GM19463 (cell line): ENCODE results near the gene UBAP1L.
"Not testable (repeated sequence)": the region's sequence is repeated elsewhere in the genome, so short reads cannot be mapped to it uniquely, and the experiment has no call there.

Source experiments
- ATAC-seq: cut with Tn5 transposase; IDR thresholded peaks from one replicate; pipeline ENCODE4 v1.9.1; 2021; ENCODE audit warnings: mild to moderate bottlenecking, moderate library complexity; ENCODE audit not compliant: unreplicated experiment

Gene UBAP1L

DNA sequence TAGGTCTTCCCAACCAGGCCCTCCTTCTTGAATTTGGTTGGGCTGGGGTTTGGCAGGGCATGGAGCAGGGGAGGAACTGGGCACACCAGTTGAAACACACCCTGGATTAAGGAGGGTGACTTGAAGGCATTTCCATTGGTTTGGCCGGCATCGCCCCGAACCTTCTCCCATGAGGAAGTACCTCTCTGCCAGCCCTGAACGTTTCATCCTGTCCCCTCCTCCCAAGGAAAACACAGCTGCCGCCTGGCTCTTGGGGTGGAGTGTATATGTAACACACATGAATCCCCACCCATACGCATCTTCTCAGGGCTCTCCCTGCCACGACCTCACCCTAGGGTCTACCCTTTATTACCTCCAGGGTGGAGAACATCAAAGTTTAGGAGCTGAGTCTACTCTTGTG, 14.6 kb downstream of the UBAP1L start:
- ATAC-seq, result no peak

GRCh38 chr15:65099801-65100200, 15.2 kb downstream of the UBAP1L start:
- not testable (repeated sequence) for ATAC-seq

GRCh38 chr15:65099336-65099735, 15.7 kb downstream of the UBAP1L start:
- no peak for ATAC-seq

DNA sequence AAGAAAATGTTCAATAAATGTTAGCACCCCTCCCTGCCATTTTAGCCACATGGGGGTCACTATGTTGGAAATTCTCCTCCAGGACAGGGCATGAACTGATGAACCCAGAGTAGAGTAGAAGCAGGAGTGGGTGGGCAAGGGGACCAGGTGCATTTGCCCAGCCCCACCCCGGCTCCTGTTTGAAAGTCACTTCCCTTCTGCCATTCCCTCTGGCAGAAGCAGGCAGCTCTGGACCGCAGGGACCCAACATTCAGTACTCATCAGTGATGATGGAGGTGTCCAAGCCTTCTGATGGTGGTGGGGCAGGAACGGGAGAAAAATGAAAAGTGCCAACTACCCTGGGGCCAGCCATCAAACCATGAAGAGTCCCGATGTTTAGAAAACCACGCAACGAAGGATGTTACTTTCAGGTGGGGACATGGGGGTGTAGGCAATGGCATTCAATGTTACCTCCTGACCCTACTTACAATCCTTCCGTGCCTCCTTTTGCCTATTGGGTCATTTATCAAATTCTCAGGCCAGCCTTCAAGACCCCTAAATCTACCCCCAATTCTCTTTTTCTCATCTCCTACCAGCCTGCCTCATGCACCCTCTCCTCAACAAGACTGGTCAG, 17.2 kb downstream of the UBAP1L start:
- ATAC-seq, result no peak

DNA sequence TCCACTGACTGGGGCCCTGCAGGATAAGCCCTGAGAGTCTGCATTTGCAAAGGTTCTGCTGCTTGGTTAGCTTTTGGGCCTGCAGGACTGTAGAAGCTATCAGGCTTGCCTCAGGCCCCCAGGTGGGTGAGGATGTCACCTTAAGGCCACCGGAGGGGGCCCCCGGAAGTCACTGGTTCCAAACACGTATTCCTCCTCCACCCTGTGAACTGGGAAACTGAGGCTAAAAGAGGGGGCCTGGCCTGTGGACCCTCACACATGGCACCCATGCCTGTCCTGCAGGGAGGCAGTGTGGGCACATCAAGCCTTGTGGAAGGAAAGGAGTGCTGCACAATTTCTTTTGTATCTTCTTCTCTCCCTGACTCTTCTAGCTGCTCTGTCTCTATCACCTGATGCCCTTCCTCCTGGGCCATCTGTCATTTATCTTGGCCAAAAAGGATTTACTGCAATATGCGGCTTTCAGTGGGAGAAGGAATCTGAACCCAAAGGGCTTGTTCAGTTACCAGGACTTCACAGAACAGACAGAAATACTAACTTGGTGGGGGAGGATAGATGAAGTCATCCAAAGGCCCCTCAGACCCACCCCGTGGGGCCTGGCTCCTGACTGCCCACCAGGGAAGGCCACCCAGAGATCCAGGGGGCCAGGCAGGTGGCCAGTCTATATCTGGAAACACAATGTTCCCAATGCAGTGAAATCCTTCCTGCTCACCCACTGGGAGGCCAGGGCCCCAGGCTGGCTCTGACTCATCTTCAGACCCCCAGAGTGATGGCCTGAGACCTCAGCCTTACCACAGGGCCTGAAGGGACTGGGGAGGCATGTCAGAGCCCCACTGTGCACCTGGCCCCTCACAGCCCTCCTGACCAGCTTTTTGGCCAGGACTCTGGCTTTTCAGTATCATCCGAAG, 18.3 kb downstream of the UBAP1L start:
- no peak for ATAC-seq

DNA sequence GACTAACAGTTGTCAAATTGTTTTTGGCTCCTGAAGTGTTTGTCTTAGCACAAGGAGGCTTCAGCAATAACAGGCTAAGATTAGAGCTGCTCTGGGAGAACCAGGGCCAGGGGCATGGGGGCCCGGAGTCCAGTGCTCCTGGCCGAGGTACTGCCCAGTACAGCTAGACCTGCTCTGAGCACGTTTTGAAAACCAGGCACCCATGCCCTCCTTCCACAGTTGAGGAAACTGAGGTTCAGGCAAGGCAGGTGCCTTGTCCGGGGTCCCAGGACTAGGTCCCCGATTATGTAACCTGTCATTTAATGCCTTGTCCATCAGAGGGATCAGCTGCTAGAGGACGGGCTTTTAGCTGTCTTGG, 19.3 kb downstream of the UBAP1L start:
- no peak for ATAC-seq

DNA sequence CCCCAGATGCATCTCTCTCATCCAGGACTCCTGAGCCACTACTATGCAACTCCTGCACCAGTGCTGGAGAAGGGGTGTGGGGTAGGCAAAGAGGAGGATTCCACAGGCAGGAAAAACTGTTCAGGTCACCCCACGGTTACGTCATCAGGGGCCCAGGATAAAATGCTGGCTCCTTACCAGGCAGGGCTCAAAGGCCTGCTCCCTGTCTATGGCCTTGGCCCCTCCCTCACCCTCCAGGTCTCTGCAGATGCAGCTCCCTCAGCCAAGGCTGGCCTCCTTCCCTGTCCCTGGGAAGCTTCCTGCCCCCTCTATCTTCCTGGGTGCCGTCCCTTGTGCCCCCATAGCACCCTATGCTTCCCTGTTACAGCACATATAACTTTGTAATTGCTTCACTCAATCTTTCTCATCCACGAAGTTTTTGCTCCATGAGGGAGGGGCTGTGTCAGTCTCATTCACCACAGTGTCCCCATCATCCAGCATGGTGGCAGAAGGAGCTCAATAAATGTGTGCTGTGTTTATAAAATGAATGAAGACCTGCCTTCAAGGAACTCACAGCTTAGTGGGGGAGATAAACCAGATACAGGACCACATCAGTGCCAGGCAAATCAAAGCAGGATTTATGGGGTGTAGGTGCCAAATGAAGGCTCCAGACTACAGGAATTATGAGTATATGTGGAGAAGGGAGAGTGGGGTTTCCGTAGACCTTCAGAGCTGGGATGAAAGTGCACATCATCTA, 19.8 kb downstream of the UBAP1L start:
- ATAC-seq, result no peak

- no peak for ATAC-seq
Measured at GRCh38 chr15:65094294-65094995, 20.6 kb downstream of the UBAP1L start.

GRCh38 chr15:65093793-65094170, 21.2 kb downstream of the UBAP1L start:
- ATAC-seq, result not testable (repeated sequence)

GRCh38 chr15:65092911-65093792, 21.8 kb downstream of the UBAP1L start:
- no peak for ATAC-seq

GRCh38 chr15:65091946-65092770, 22.8 kb downstream of the UBAP1L start:
- no peak for ATAC-seq

DNA sequence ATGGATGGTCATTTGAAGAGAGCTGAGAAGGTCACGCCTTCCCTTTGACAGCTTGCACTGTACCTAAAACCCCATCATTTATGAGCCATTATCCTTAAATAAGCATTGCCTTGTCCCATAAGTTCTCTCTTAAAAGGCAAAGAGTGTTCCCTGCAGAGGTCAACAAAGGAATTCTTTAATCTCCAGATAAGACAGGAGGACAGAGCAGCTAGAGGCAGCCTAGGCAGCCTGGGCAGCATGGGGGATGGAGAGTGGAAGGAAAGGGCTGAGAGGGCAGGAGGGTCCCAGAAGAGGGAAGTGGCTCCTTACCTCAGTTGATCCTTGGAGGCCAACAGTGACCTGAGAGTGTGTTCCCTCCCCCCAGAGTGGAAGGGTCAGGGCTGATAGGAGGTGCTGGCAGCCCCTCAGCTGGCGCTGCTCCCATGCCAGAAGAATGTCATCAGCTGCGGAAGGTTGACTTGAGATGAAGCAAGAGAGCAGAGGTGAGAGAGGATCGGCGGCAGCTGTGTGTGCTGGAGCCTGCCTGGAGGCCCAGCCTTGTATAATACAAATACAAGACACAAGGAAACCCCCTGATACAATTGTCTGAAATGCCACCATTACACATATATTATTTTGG, 25.7 kb downstream of the UBAP1L start:
- no peak for ATAC-seq

DNA sequence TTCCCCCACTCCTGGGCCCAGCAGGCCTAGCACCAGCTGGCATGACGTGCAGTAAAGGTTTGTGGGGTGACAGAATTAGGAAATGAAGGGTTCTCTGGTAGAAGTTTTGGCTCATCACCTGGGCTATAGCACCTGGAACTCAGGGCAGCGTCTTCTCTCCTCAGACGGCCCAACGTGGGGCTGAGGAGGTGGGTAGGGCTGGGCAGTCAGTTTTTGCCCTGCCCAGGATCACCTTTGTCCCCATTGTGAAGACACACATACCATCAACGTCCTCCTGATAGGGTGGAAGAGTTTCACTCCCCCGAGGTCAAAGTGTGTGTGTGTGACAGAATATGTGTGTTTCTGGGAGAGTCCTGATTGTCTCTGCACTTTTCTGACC, 26.4 kb downstream of the UBAP1L start:
- ATAC-seq, result no peak

DNA sequence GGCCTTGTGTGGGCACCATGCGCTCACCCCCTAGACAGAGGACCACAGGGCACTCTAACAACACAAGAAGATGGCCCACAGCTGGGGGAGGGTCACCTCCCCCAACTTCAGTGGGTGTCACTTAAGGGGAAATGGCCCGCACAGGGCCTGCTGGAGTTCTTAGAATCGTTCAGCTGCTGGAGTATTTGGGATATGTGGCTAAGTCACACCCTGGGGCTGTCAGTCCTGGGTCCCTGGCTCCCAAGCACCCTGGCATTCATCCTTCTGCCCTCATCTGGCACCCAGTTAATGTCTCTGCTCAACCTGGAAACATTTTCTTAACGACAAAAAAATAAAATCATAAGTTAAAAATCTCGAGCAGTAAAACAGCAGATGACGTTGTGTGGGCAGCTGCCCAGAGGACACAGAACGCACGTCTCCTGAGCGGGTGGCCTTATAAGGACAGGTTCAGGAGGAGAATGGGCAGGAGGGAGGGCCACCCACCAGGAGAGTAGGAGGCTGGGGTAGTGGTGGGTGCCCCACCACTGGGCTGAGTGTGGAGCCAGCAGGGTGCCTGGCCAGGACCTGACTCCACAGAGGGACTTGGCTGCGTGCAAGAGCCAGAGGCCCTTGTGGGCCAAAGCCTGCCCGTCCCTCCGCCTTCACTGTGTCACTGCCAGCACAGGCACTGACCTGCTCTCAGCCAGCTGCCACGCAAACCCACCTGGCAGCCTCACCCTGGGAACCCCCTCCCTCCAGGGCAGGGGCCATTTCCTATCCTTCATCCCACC, 26.9 kb downstream of the UBAP1L start:
- ATAC-seq, result no peak

DNA sequence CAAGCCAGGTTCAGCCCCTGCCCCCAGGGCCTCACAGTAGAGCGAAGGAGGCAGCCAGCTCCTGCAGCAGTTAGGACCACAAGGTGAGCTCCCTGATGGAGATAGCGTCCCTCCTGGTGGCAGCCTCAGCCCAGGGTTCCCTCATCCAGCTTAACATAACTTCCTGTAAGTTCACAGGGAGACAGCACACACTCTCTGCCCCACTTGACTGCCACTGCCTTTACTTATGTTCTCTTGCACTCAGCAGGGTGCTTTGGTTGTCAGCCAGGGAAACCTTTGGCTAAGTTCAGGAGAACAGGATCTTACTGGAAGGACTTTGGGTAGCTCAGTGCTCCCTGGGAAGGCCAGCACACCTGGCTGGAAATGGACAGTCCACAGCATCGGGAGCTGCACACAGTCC, 27.6 kb downstream of the UBAP1L start:
- no peak for ATAC-seq

- ATAC-seq, result no peak
Measured at GRCh38 chr15:65086680-65087111, 28.3 kb downstream of the UBAP1L start.

DNA sequence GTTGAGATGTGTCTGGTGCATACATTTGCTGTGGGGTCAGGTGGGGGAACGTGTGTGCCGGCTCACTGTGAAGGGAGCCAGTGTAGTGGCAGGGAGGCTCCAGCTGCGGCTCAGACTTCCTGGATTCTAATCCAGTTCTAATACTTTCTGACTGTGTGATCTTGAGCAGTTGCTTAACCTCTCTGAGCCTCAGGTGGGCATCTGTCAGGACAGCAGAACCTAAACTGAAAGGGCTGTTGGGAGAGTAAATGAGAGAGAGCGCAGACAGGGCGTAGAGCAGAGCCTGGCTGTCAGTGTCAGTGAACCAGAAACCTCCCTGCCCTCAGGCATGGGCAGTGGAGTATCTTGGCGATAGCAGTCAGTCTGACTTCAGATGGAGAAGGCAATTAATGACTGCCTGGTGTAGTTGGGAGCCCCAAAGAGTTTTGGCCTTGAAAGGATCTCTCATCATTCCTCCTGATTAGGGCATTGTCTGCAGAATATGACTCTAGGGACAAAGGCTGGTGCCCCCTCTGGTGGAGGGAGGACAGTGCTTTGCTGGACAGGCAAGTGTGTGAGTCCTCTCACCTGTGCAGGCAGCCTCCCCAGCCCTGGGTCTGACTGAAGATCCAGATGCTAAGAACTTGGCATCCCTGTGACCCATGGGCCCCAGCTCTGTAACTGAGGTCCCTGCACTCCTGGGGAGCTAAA, 28.9 kb downstream of the UBAP1L start:
- ATAC-seq, result no peak
